Stimulated activated CD4-positive, alpha-beta T cell treated with anti-CD3 and anti-CD28 coated beads, Interleukin-15, amount 100 ng/mL, for 48 hours (primary cell): ENCODE results near the gene ANO9.
"Not testable (repeated sequence)": the region's sequence is repeated elsewhere in the genome, so short reads cannot be mapped to it uniquely, and the experiment has no call there.

ENCODE experiments used
- DNase-seq, 2 donors: peaks; one replicate each; pipeline ENCODE4 v3.0.0-alpha.2; 2020; ENCODE audit warnings: low read depth in 2 of 2

The ANO9 gene

GRCh38 chr11:403761-404431, 37.9 kb downstream of the ANO9 start:
- DNase-seq, result no peak

GRCh38 chr11:403021-403760, 38.6 kb downstream of the ANO9 start:
- DNase-seq, result no peak

GRCh38 chr11:401196-401595, 40.6 kb downstream of the ANO9 start:
- DNase-seq, result not testable (repeated sequence)

- no peak for DNase-seq
These were observed 41.5 kb downstream of the ANO9 start for GRCh38 chr11:400241-400689.

GRCh38 chr11:399731-400211, 42.0 kb downstream of the ANO9 start:
- no peak for DNase-seq

- no peak for DNase-seq
These were observed 43.0 kb downstream of the ANO9 start for GRCh38 chr11:398826-399225.

DNA sequence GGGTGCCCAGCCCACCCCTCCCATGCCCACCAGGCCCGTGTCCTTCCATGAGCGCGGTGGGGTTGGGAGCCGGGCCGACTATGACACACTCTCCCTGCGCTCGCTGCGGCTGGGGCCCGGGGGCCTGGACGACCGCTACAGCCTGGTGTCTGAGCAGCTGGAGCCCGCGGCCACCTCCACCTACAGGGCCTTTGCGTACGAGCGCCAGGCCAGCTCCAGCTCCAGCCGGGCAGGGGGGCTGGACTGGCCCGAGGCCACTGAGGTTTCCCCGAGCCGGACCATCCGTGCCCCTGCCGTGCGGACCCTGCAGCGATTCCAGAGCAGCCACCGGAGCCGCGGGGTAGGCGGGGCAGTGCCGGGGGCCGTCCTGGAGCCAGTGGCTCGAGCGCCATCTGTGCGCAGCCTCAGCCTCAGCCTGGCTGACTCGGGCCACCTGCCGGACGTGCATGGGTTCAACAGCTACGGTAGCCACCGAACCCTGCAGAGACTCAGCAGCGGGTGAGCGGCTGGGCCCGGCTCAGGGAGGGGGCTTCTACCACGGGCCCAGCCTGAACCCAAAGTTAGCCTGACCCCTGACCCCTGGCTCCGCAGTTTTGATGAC, 44.8 kb downstream of the ANO9 start:
- DNase-seq, result peak in 1 of 2 donors; percentile 46

DNA sequence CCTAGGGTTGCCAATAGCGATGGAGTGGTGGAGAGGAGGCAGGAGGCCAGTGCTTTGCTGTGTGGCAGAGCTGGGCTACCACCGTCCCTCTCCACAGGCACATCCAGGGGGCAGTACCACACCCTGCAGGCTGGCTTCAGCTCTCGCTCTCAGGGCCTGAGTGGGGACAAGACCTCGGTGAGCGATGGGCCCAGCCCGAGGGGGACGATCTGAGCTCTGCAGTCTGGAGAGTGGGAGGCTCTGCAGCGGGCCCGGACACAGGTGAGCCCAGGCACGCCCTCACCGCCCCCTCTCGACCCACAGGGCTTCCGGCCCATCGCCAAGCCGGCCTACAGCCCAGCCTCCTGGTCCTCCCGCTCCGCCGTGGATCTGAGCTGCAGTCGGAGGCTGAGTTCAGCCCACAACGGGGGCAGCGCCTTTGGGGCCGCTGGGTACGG, 45.3 kb downstream of the ANO9 start:
- no peak for DNase-seq

DNA sequence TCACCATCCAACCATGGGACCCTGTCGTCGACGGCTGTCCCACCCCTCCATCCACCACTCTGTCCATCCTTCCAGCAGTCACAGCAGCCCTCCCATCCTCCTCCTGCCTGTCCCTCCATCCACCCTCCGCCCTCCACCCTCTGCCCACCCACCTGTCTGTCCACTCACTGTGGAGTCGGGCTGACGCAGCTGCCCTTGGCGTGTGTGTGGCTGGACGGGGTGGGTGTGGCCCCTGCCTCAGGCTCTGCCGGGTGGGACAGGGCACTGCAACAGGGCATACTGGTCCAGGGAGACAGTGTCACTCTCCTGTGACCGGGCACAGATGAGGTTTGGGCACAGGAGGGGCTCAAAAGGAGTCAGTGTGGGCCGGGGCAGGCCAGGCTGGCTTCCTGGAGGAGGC, 45.9 kb downstream of the ANO9 start:
- no peak for DNase-seq

- DNase-seq, result no peak
These were observed 46.8 kb downstream of the ANO9 start for GRCh38 chr11:394858-395655.

DNA sequence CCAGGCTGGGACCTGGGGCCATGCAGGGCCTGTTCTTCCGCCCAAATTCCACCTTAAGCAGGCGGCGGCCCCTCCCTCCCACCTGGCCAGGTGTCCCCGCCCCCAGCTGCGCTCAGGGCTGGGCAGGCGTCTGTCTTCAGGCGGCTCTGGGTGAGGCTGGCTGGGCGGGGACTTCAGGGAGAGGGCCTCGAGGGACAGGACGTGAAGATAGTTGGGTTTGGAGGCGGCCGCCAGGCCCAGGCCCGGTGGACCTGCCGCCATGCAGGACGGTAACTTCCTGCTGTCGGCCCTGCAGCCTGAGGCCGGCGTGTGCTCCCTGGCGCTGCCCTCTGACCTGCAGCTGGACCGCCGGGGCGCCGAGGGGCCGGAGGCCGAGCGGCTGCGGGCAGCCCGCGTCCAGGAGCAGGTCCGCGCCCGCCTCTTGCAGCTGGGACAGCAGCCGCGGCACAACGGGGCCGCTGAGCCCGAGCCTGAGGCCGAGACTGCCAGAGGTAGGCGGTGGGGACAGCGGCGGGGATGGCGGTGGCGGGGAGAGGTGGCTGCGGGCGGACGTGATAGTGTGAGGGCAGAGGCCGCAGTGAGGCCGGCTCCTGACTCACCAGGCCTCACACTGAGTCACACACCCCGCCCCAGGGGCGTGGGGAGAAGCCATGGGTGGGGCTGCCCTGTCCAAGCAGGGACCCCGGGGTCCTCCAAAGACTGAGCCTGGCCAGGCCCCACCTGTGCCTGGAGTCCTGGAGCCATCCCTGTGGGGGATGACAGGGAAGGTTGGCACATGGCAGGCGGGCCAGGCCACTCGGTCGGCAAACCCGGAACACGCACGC, 47.6 kb downstream of the ANO9 start, which contains the start of gene PKP3:
Gene PKP3, plus strand, starts transcription at position 176 of the 824 bp plus-strand sequence. Its CDS starts 84 bp downstream, at position 260.
- DNase-seq, result no peak

DNA sequence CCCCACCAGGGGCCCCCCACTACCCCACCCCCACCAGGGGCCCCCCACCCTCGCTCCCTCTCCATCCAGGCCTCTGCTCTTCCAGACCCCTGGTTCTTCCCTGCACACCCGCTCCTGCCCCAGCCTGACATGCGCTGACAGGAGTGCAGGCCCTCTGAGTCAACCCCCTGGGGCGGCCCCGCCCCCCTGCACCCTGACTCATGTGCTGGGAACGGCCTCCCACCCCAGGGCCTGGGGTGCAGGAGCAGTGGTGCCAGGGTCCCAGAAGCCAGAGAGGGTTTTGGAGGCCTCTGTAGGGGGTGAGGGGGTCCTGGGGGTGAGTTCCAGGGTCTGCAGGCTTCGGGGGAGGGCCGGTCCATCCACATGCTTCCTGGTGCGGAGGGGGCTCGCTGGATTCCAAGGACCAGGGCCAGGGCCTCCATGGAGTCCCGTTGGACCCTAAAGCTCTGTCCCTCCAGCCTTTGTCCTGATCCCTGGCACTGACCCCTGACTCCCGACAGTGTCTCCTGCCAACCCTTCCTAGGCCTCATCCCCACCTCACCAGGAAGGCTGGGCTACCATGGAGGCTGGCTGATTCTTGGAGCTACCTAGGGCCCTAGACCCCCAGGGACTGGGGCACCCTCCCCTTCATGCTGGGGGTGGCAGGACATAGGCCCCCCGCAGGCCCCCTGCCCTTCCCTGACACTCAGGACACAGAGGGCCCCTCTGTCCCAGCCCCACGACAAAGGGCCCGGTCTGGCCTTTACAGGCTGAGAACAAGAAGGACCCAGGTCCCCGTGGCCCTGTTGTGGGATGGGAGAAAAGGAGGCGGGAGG, 48.4 kb downstream of the ANO9 start:
- no peak for DNase-seq

DNA sequence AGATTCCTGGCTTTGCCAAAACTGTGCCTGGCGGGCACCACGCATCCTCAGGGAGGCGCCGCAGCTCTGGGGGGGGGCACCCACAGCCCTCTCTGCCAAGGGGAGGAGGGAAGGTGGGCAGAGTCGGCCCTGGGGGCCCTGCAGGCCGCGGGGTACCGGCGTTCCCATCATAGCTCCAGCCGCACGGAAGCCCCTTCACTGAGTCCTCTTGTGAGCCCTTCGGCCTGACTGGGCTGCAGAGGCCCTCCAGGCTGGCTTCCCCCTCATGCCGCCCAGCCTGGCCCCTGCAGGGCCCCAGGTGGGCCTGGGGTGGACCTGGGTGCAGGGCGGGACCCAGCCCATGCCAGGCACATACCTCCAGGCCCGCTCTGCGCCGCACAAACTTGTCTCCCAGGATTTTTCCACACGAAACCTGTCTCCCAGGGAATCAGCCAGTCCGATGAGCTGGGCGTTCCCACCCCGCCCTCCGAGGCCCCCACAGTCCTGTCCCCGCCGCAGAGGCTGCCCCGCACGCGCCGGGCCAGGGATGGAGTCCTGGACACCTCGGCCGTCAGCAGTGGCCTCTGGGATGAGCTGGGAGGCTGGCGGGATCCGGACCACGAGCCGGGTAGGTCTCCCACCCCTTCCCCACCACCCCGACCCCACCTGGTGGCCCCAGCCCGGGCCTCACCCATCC, 49.6 kb downstream of the ANO9 start:
- DNase-seq, result no peak

DNA sequence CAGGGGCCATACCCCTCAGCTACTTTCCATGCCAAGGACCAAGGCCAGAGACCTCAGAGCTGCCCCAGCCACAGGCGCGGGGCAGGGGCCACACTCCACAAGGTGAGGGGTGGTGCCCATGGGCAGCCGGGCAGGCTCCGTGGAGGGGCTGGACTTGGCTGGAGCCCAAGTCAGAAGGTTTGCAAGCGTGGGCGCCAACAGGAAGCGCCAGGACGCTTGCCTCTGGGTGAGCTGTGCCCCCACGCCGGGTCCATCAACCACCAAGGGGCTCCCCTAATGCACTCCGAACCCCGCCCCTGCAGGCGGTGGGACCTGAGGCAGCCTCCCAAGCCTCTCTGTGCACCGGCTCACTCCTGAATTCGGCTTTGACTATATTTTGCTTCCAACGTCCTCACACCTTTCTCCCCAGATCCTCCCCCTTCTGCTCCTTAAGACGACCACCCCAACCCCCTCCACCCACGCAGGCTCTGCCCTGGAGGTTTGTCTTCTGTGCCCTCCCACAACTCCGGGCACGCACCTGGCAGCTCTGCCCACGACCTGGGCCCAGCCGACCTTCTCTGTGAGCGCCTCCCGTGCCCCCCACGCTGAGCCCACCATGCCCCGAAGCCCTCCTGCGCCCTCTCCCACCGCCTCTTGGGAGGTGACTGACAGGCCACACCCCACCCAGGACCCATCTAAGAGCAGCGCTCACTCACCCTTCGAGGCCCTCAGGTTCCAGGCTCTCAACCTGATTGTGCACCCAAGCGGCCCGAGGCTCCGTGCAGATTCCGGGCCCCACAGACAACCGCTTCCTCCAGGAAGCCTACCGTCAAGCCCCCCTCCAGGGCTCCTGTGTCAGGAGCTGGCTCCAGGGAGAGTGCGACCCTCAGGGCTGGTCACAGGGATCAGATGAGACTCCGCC, 50.4 kb downstream of the ANO9 start:
- DNase-seq, result no peak

DNA sequence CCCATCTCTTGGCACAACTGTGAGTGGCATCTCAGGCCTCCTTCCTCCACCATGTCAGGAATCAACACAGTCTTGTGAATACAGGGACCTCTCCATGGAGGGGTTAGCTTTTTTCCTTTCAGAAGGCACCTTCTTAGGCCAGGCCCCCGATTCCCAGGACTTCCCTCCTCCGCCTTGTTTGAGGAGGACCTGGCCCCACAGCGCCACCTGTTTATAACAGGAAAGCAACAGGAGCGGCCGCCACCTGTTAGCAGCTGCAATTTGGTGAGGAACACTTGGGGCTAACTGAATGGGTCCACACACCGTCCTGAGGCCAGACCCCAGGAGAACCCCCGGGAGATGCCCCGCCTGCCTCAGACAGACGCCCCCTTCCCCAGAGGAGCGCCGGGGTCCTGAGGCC, 51.6 kb downstream of the ANO9 start:
- no peak for DNase-seq

GRCh38 chr11:389369-389768, 52.4 kb downstream of the ANO9 start:
- not testable (repeated sequence) for DNase-seq

- no peak for DNase-seq
These were observed 54.5 kb downstream of the ANO9 start for GRCh38 chr11:387193-387793.

GRCh38 chr11:386483-386882, 55.3 kb downstream of the ANO9 start:
- no peak for DNase-seq
